Measurements from ENCODE around the gene RAD51B. TPM values are rescaled to one million over a fixed set of nuclear protein-coding genes. Genes with fewer than 3 reads are reported as not detected.
A peak's percentile ranks its signal among the peaks of the same experiment; 100 is the strongest.

RAD51B gene
- total RNA-seq, 4 donors from 2014 or later: 5.0 to 31.8 (median 20.6) TPM

DNA sequence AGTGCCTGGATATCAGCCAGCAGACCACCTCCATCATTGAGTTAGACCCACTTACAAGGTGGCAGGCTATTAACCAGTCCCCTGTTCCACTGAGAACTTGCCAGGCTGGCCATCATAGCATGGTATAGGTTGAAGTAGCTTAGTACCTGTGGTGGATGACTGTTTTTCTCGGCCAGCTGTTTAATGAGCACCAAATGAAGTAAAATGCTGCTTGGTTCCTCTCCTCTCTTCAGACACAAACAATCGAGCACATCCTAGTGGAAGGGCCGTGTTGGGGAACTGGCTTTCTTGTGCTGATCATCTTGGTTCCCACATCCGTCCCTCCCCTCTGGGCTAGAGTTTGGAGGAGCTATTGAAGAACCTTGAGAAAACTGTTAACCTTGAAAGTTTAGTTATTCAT, 486.2 kb downstream of the RAD51B start:
- Histone ChIP-seq H3K27me3 (no peaks in the 10 kb centered on the region), H3K4me3 (no peak overlapping the region), H3K36me3 (no peaks in the 10 kb centered on the region), H3K27ac (no peak overlapping the region), H3K4me1 (peaks cover 9 to 40% (median 20%) of the 10 kb centered on the region in 4 donors), H3K9me3 (peaks cover 0 to 2% of the 10 kb centered on the region in 2 donors)
- in situ Hi-C loops (cut with MboI; ENCODE audit: low pct_ligation_motif_present in 1 of 4, low pct_unique_long_range_greater_than_20kb in 1 of 4, low sequenced_read_pairs in 3 of 4) (no loop called here), intact Hi-C loops (cut with DNase I; ENCODE audit: low total_unique reads) (no loop called here)
- no peak for DNase-seq
- 62 to 84% methylated on average over 2 to 4 of the region's 4 CpGs for WGBS, 2 donors (ENCODE audit: low coverage in 1 of 2)
- TF ChIP-seq EP300 (IDR thresholded peaks at IDR 0.05; ENCODE audit: low read depth): no peak
- TF ChIP-seq, protein P1, sequence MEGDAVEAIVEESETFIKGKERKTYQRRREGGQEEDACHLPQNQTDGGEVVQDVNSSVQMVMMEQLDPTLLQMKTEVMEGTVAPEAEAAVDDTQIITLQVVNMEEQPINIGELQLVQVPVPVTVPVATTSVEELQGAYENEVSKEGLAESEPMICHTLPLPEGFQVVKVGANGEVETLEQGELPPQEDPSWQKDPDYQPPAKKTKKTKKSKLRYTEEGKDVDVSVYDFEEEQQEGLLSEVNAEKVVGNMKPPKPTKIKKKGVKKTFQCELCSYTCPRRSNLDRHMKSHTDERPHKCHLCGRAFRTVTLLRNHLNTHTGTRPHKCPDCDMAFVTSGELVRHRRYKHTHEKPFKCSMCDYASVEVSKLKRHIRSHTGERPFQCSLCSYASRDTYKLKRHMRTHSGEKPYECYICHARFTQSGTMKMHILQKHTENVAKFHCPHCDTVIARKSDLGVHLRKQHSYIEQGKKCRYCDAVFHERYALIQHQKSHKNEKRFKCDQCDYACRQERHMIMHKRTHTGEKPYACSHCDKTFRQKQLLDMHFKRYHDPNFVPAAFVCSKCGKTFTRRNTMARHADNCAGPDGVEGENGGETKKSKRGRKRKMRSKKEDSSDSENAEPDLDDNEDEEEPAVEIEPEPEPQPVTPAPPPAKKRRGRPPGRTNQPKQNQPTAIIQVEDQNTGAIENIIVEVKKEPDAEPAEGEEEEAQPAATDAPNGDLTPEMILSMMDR (IDR thresholded peaks at IDR 0.05): no peak

- DNase-seq: no peak
- Histone ChIP-seq H3K9me3 (peaks cover 0 to 2% of the 10 kb centered on the region in 2 donors), H3K36me3 (no peaks in the 10 kb centered on the region), H3K27me3 (no peaks in the 10 kb centered on the region), H3K27ac (peak overlapping the region; percentile 62 to 85 (median 80)), H3K4me3 (no peak overlapping the region), H3K4me1 (peaks cover 9 to 44% (median 20%) of the 10 kb centered on the region in 4 donors)
- TF ChIP-seq POLR2A (IDR thresholded peaks at IDR 0.05): no peak
- TF ChIP-seq, protein P1 (IDR thresholded peaks at IDR 0.05): no peak
- no peak for TF ChIP-seq POLR2AphosphoS5 (IDR thresholded peaks at IDR 0.05)
- TF ChIP-seq EP300 (IDR thresholded peaks at IDR 0.05; ENCODE audit: low read depth): no peak
- intact Hi-C loops (cut with DNase I; ENCODE audit: low total_unique reads) (no loop called here), in situ Hi-C loops (cut with MboI; ENCODE audit: low pct_ligation_motif_present in 1 of 4, low pct_unique_long_range_greater_than_20kb in 1 of 4, low sequenced_read_pairs in 3 of 4) (no loop called here)
- 51 to 67% methylated on average over 4 of the region's 4 CpGs for WGBS, 2 donors (ENCODE audit: low coverage in 1 of 2)
Measured at GRCh38 chr14:68306265-68306933, 486.8 kb downstream of the RAD51B start.

DNA sequence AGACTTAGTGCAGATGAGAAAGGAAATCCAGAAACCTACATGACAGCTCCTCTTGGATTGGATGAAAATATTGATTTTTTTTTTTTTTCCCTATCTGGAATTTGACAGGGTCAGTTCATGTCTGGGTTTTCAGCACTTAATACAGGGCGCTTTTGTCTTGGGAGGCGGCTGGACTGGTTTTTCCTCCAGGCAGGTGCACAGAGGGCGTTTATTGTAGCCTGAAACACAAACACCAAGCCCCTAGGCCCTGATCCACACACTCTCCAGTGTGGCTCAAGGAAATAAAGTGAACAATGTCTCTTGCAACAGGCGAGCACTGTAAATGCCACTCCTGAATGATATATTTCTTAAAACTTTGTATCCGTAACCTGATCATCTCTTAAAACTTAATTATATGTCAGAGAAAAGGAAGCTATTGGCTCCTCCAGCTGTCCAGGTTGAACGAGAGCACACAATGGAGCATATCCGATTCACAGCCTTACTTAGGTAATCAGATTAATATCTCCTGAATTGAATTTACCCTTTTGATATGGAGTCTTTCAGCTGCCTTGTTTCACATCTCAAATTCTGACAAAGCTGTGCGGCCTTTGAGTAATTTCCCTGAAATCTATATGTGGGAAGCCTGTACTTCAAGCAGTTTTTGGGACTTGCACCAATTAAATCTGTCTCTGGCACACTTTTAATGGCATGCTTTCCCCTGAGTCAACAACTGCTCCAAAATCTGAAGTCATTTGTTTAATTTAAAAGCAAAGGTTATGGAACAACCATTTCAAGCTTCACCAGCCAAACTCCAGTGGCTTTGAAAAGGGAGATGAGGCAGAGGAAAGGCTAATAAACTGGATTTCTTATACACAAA, 487.6 kb downstream of the RAD51B start:
- in situ Hi-C loops (cut with MboI; ENCODE audit: low pct_ligation_motif_present in 1 of 4, low pct_unique_long_range_greater_than_20kb in 1 of 4, low sequenced_read_pairs in 3 of 4): no loop called here
- intact Hi-C loops (cut with DNase I; ENCODE audit: low total_unique reads): no loop called here

GRCh38 chr14:68307790-68308168, 488.2 kb downstream of the RAD51B start:
- WGBS, 2 donors (ENCODE audit: low coverage in 1 of 2): 42 to 45% methylated on average over 4 of the region's 4 CpGs
- Histone ChIP-seq H3K27me3 (no peaks in the 10 kb centered on the region), H3K36me3 (no peaks in the 10 kb centered on the region), H3K4me3 (no peak overlapping the region), H3K9me3 (peaks cover 0 to 1% of the 10 kb centered on the region in 2 donors), H3K27ac (peak overlapping the region; percentile 62 to 85 (median 80)), H3K4me1 (peaks cover 9 to 44% (median 20%) of the 10 kb centered on the region in 4 donors)
- DNase-seq: no peak
- in situ Hi-C loops (cut with MboI; ENCODE audit: low pct_ligation_motif_present in 1 of 4, low pct_unique_long_range_greater_than_20kb in 1 of 4, low sequenced_read_pairs in 3 of 4): no loop called here
- TF ChIP-seq POLR2AphosphoS5 (IDR thresholded peaks at IDR 0.05) (peak in 1 of 3 donors; percentile 51), EP300 (IDR thresholded peaks at IDR 0.05; ENCODE audit: low read depth) (no peak), POLR2A (IDR thresholded peaks at IDR 0.05) (no peak)
- TF ChIP-seq, protein P1 (IDR thresholded peaks at IDR 0.05): no peak
- intact Hi-C loops (cut with DNase I; ENCODE audit: low total_unique reads): no loop called here

More for the DNA sequence above, 487.6 kb downstream of the RAD51B start:
- no peaks in the 10 kb centered on the region for H3K27me3 ChIP-seq
- H3K4me3 ChIP-seq: no peak overlapping the region
- WGBS, 2 donors (ENCODE audit: low coverage in 1 of 2): 53 to 58% methylated on average over 8 of the region's 8 CpGs
- peak; percentile 64 for DNase-seq
- peaks cover 0 to 2% of the 10 kb centered on the region in 2 donors for H3K9me3 ChIP-seq
- H3K27ac ChIP-seq: peak overlapping the region; percentile 62 to 85 (median 80)
- TF ChIP-seq, protein P1 (IDR thresholded peaks at IDR 0.05): no peak
- TF ChIP-seq EP300 (IDR thresholded peaks at IDR 0.05; ENCODE audit: low read depth): peak; percentile 22
- no peaks in the 10 kb centered on the region for H3K36me3 ChIP-seq
- peaks cover 9 to 44% (median 20%) of the 10 kb centered on the region in 4 donors for H3K4me1 ChIP-seq
